ENCODE data around the gene CREG1.

- TF ChIP-seq POLR2A (IDR thresholded peaks at IDR 0.05; ENCODE audit: low read depth, low read length) (no peak), POLR2AphosphoS5 (IDR thresholded peaks at IDR 0.05; ENCODE audit: low read depth, low read length) (no peak), TAF1 (IDR thresholded peaks at IDR 0.05; ENCODE audit: borderline replicate concordance, low read depth, low read length) (no peak)
Observed at GRCh38 chr1:167573035-167573434, 19.5 kb upstream of the CREG1 start.

Data from GM12892 (cell line).